Measurements from ENCODE around the gene ITFG2.

- TF ChIP-seq EZH2 (IDR thresholded peaks at IDR 0.05; ENCODE audit: insufficient read depth, poor library complexity, severe bottlenecking): no peak
- no peak for TF ChIP-seq EZH2phosphoT487 (IDR thresholded peaks at IDR 0.05; ENCODE audit: insufficient read depth, low read depth)
Measured at GRCh38 chr12:2853626-2854025, 41.2 kb downstream of the ITFG2 start.

Data from GM23248 (cell line).